SW 1271 (cell line): Measurements from ENCODE around the gene PKLR.
A peak's percentile ranks its signal among the peaks of the same experiment; 100 is the strongest.
"Not testable (repeated sequence)": the region's sequence is repeated elsewhere in the genome, so short reads cannot be mapped to it uniquely, and the experiment has no call there.

ENCODE experiments used
- DNase-seq, 2 experiments: peaks; one replicate each; lab custom pipeline; 2025; lab: John Stamatoyannopoulos, UW

The PKLR gene

DNA sequence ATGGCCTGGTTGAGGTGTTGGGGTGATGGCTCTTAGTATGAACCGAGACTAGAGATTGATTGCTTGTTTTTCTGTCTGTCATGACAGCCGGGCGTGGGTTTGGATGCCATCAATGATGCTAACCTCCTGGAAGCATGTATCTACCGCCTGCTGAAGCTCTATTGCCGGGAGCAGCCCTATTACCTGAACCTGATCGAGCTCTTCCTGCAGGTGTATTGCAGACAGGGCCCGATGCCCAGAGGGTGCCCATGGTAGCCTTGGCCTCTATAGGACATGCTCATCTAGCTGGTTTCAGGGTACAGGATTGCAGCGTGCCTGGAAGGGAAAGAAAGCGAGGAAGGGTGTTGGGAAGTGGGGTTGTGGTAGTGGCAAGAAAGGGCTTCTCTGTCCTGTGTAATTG, 16.8 kb upstream of the PKLR start:
- DNase-seq: no peak

DNA sequence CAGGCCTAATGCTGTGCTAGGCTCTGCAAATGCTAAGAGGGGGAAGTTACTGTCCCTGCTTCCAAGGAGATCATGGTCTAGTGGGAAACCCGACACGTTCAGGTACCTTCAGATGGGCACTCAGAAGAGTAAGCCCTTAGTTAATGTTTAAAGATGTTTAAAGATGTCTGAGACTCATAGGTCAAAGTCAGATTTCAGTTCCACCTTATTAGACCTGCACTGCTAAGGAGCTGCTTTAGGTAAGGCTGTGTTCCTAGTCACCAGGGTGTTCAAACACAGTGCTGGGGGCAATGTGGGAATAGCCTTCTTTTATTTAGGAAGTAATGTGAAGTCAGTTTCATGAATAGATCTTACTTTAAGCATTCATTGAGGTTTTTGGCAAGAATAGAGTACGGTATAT, 15.7 kb upstream of the PKLR start:
- no peak for DNase-seq

DNA sequence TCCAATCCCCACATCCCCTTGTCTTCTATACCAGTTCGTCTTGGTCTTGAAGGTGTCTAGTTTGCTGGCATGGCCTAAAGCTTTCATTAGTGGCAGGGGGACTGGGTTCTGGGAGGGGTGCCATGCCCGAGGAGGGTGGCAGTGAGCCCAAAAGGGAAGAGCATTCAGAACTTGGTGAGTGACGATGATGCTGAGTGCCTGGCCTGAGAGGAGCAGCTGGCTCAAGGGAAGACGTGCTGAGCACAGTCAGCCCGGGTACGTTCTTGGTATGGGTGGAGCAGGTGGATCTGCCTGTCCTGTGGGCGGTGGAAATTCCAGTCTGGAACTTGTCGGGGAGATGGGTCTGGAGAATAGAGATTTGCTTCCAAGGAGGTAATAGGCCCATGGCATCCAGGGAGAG, 12.0 kb upstream of the PKLR start:
- DNase-seq: no peak

GRCh38 chr1:155309423-155310021, 8.3 kb upstream of the PKLR start:
- DNase-seq: no peak

- peak; percentile 84 to 93 for DNase-seq
These were observed 7.5 kb upstream of the PKLR start, which contains the start of gene FDPS for GRCh38 chr1:155308493-155309422. Gene FDPS, plus strand, starts transcription at chr1:155308866. Its CDS starts 924 bp downstream, at chr1:155309790.

GRCh38 chr1:155307247-155307740, 6.1 kb upstream of the PKLR start:
- DNase-seq: peak in 1 of 2 experiments; percentile 11

DNA sequence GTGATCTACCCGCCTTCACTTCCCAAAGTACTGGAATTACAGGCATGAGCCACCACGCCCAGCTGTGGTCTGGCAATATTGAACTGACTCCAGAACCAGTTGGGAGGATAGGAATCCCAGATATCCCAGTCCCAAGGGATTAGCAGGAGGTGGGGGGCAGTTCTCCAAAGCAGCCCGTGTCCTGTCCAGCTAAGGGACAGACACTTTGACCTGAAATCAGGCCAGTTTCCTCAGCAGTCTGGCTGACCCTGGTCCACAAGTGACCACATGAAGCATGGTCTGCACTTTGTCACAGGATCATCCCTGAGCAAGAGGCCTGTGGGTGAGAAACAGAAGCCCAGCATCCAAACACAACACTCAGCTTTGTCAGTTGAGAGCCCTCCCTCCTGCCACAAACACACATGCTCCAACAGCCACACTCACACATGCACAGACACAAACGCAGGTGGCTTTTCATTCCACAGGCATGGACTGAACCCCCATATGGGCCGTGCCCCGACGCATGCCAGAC, 4.7 kb upstream of the PKLR start:
- DNase-seq: no peak

DNA sequence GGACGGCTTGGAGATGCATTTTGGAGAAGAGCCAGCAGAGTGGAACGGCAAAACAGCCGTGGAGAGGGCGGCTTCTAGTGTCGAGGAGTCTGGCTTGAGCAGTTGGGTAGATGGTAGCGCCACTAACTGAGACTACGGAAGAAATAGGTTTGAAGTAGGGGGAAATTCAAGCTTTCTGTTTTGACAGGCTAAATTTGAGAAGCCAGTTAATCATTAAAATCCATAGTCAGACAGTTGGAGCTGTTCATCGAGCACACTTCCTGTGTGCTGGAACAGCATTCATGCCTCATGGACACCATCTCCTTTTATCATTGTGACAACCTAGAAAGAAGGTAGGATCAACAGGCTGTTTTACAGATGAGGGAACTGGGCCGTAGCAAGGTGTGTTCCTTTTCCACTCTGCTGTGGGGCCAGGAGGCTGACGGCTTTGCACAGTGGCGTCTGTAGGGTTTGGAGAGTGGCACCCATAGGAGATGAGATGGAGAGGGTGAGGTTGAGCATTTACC, 3.4 kb upstream of the PKLR start:
- no peak for DNase-seq

DNA sequence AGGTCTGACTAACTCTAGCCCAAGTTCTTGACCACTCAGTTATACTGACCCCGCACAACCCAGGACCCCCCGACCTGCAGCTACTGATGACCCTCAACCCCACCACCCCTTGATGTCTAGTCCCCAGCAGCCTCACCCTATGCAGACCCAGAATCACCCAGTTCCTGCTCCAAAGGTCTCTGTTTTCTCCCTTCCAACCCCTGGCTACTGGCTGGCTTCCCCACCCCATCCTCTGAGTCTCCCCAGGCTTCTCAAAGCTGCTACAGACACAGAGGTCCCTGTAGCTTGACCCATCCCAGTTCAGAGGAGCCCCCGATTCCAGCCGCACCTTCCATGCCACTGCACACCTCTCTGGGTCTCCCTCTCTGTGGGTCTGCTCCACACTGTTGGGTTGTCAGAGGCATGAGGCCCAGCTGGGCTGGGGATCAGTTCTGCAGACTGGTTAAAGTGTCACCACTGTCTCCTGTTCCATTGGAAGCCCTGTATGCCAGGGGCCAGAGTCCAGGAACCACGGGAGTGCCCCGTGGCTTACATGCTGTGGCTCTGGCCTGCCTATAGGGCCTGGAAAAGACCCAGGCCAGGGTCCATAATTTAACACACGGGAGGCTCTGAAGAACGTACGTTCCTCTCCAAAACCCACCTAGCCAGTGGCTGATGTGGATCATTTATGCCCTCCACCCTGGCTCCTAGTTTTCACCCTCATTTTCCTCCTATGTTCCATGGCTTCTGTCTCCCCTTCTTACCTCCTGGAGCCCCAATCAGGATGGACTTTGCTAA, 497 bp downstream of the PKLR start:
- no peak for DNase-seq

DNA sequence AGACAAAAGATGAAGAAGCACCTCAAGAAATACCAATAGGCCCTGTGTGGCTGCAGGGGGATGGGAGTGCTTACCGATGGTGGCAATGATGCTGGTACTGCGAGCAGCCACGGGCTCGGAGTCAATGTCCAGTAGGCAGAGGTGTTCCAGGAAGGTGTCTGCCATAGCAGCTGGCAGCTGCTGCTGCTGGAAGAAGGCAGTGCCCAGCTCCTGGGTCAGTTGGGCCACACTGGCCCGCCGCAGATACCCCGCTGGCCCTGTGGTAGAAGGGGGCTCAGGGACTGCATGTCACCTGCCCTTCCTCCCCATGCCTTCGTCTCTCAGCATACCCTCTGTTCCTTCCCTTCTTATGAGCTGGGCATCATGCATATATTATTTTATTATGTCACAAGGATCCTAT, 1.2 kb downstream of the PKLR start:
- DNase-seq: no peak

DNA sequence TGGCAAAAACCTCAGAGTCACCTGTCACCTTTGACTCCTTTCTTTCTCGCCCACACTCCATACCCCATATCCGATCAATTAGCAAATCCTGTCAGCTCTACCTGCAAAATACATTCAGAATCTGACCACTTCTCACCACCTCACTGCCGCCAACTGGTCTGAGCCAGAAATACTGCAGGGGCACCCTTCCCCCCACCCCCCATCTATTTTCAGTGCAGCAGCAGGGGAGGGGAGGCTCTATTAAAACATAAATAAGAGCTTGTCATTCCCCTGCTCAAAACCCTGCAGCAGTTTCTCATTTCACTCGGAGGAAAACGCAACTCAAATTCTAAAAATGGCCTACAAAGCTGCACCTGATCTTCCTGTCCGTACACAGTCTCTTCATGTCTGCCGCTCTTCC, 3.9 kb downstream of the PKLR start:
- no peak for DNase-seq

GRCh38 chr1:155296661-155297060, 4.6 kb downstream of the PKLR start:
- no peak for DNase-seq

GRCh38 chr1:155295942-155296267, 5.3 kb downstream of the PKLR start:
- DNase-seq: no peak

DNA sequence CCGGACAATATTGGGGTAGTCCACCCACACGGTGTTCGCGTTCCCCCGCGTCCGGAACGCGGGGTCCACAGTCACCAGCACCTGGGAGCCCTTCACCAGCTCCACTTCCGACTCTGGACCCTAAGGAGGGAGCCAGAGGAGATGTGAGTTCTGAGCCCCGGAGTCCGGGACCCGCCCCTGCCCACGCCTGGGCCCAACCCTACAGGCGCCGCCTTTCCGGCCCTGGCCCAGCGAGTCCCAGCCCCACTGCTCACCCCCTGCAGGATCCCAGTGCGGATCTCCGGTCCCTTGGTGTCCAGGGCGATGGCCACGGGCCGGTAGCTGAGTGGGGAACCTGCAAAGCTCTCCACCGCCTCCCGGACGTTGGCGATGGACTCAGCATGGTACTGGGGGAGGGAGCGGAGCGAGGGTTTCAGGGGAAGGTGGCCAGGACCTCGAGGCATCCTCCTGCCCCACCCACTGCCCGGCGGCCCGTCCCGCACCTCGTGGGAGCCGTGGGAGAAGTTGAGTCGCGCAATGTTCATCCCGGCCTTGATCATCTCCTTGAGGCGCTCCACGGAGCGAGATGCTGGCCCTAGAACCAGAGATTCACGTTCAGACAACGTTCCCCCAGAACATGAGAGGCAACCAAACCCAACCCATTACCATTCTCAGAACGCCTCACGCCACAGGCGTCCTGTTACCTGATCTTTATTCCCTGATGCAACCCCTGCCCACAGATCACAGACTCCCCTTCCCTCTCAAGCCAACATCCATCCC, 5.9 kb downstream of the PKLR start:
- no peak for DNase-seq

GRCh38 chr1:155294520-155295182, 6.6 kb downstream of the PKLR start:
- no peak for DNase-seq

GRCh38 chr1:155293086-155293749, 8.0 kb downstream of the PKLR start:
- DNase-seq: no peak

- DNase-seq: not testable (repeated sequence)
These were observed 10.2 kb downstream of the PKLR start for GRCh38 chr1:155291006-155291405.

GRCh38 chr1:155287987-155288543, 13.2 kb downstream of the PKLR start:
- DNase-seq: no peak

GRCh38 chr1:155286544-155286943, 14.7 kb downstream of the PKLR start:
- DNase-seq: no peak

DNA sequence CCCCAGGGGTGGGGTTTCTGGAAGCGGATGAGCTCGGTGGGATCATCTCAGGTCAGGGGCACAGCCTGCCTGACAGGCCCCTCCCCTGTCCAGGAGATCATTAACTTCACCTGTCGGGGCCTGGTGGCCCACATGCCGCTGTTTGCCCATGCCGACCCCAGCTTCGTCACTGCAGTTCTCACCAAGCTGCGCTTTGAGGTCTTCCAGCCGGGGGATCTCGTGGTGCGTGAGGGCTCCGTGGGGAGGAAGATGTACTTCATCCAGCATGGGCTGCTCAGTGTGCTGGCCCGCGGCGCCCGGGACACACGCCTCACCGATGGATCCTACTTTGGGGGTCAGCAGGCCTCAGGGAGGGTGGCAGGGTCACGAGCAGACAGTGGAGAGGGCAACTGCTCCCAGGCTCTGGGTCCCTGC, 15.6 kb downstream of the PKLR start:
- no peak for DNase-seq
